Tibial nerve (tissue), 4 donors: ENCODE results near the gene SNCAIP.

Source experiments
- EP300 ChIP-seq, 2 donors: sonication (generic); formaldehyde crosslinking; IDR thresholded peaks; one replicate each; pipeline ENCODE4 v1.6.1; 2017; ENCODE audit warnings: antibody characterized with exemption in 2 of 2, mild to moderate bottlenecking in 1 of 2
- POLR2A ChIP-seq, 2 donors: fragments of 450-650 bp; IDR thresholded peaks; one replicate each; pipeline ENCODE4 v1.6.1; 2017; ENCODE audit warnings: antibody characterized with exemption in 2 of 2, mild to moderate bottlenecking in 2 of 2, moderate library complexity in 2 of 2
- TF ChIP-seq, protein P1 (sequence below), 5 experiments: fragments of 200-600 bp in 3 of 5; fragments of 450-650 bp in 2 of 5; sonication (generic) in 3 of 5; IDR thresholded peaks; one replicate each; pipeline ENCODE4 v1.5.1; 2016 to 2019; ENCODE audit warnings: antibody characterized with exemption in 5 of 5, mild to moderate bottlenecking in 3 of 5, moderate library complexity in 2 of 5

DNA sequence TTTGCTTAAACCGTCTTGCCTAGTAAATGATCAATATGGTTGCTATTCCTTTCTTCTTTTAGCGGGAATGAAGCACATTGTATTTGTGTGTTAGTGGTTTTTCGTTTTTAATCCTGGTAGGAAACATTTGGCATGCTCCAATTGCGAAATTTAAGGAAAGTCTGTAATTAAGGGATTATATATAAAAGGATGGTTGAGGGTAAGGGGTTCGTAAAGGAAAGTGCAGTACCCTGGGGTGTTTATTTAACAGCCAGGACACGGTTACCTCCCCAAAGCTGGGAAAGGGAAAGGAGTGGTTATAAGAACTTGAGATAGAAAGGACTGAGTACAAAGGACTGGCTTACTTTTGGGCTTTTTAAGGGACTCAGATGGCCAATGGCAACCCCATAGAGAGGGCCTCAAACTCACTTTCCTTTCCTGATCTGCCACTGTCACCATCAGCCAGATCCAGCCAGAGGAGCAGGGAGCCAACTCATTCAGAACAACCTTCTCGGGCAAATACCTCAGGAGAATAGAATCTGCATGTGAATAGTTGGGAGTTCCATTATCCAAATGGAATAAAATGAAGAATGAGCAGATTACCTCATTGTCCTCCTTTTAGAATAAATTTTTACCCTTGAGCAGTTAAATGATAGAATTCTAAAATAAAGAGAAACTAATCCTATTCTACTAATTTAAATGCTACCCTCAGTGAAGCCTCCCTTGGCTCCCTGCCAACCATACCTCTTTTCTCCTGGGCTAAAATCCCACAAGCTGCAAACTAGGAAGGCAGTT is 117.7 kb downstream of the SNCAIP start:
- TF ChIP-seq, protein P1, sequence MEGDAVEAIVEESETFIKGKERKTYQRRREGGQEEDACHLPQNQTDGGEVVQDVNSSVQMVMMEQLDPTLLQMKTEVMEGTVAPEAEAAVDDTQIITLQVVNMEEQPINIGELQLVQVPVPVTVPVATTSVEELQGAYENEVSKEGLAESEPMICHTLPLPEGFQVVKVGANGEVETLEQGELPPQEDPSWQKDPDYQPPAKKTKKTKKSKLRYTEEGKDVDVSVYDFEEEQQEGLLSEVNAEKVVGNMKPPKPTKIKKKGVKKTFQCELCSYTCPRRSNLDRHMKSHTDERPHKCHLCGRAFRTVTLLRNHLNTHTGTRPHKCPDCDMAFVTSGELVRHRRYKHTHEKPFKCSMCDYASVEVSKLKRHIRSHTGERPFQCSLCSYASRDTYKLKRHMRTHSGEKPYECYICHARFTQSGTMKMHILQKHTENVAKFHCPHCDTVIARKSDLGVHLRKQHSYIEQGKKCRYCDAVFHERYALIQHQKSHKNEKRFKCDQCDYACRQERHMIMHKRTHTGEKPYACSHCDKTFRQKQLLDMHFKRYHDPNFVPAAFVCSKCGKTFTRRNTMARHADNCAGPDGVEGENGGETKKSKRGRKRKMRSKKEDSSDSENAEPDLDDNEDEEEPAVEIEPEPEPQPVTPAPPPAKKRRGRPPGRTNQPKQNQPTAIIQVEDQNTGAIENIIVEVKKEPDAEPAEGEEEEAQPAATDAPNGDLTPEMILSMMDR (IDR thresholded peaks at IDR 0.05): no peak
- no peak for TF ChIP-seq POLR2A (IDR thresholded peaks at IDR 0.05)
- no peak for TF ChIP-seq EP300 (IDR thresholded peaks at IDR 0.05)
